ENCODE measurements around the gene WNT1. TPM values are rescaled to one million over a fixed set of nuclear protein-coding genes. Genes with fewer than 3 reads are reported as not detected.
A peak's percentile ranks its signal among the peaks of the same experiment; 100 is the strongest.

The WNT1 gene
- total RNA-seq, 1 experiment from 2014 or later, result not detected

GRCh38 chr12:49000346-49000745 lies 22.2 kb downstream of the WNT1 start:
- DNase-seq (ENCODE audit: low read depth), result no peak

- no peak for DNase-seq (ENCODE audit: low read depth)
Observed at GRCh38 chr12:49008943-49009342, 30.8 kb downstream of the WNT1 start.

GRCh38 chr12:49010092-49010668 lies 32.1 kb downstream of the WNT1 start:
- no peak for DNase-seq (ENCODE audit: low read depth)

- DNase-seq (ENCODE audit: low read depth), result no peak
Observed at GRCh38 chr12:49012739-49013138, 34.6 kb downstream of the WNT1 start.

- no peak for DNase-seq (ENCODE audit: low read depth)
Observed at GRCh38 chr12:49013428-49013827, 35.3 kb downstream of the WNT1 start.

GRCh38 chr12:49014547-49014946 lies 36.4 kb downstream of the WNT1 start:
- peak; percentile 63 for DNase-seq (ENCODE audit: low read depth)

- no peak for DNase-seq (ENCODE audit: low read depth)
Observed at GRCh38 chr12:49015196-49015595, 37.1 kb downstream of the WNT1 start.

GRCh38 chr12:49017891-49018260 lies 39.8 kb downstream of the WNT1 start:
- DNase-seq (ENCODE audit: low read depth), result peak; percentile 46

- peak; percentile 96 for DNase-seq (ENCODE audit: low read depth)
Observed at GRCh38 chr12:49018261-49019119, 40.4 kb downstream of the WNT1 start, which contains the start of gene PRKAG1. TSS of gene PRKAG1 (minus strand) at chr12:49018776. CDS start at chr12:49018740, 36 bp downstream.

GRCh38 chr12:49019120-49019430 lies 41.0 kb downstream of the WNT1 start:
- DNase-seq (ENCODE audit: low read depth), result no peak

- DNase-seq (ENCODE audit: low read depth), result peak; percentile 62
Observed at GRCh38 chr12:49019443-49020324, 41.6 kb downstream of the WNT1 start.

- no peak for DNase-seq (ENCODE audit: low read depth)
Observed at GRCh38 chr12:49020441-49020840, 42.3 kb downstream of the WNT1 start.

GRCh38 chr12:49021292-49021915 lies 43.3 kb downstream of the WNT1 start:
- no peak for DNase-seq (ENCODE audit: low read depth)

GRCh38 chr12:49022558-49023178 lies 44.5 kb downstream of the WNT1 start:
- no peak for DNase-seq (ENCODE audit: low read depth)

- DNase-seq (ENCODE audit: low read depth), result no peak
Observed at GRCh38 chr12:49023812-49024211, 45.7 kb downstream of the WNT1 start.

- DNase-seq (ENCODE audit: low read depth), result no peak
Observed at GRCh38 chr12:49024543-49024942, 46.4 kb downstream of the WNT1 start.

GRCh38 chr12:49025463-49025862 lies 47.3 kb downstream of the WNT1 start:
- no peak for DNase-seq (ENCODE audit: low read depth)

- no peak for DNase-seq (ENCODE audit: low read depth)
Observed at GRCh38 chr12:49026101-49026500, 48.0 kb downstream of the WNT1 start.

- DNase-seq (ENCODE audit: low read depth), result no peak
Observed at GRCh38 chr12:49026678-49027480, 48.8 kb downstream of the WNT1 start.

GRCh38 chr12:49027846-49028555 lies 49.9 kb downstream of the WNT1 start:
- DNase-seq (ENCODE audit: low read depth), result no peak

Measured in LHCN-M2 (cell line).